GM19099 (cell line): ENCODE measurements around the gene BRINP3.

Source experiments
- POLR2A ChIP-seq: IDR thresholded peaks from 3 replicates; pipeline ENCODE4 v1.6.1; 2011; ENCODE audit warnings: low read depth; ENCODE audit not compliant: insufficient read length; ENCODE audit errors: extremely low read depth

BRINP3 gene

DNA sequence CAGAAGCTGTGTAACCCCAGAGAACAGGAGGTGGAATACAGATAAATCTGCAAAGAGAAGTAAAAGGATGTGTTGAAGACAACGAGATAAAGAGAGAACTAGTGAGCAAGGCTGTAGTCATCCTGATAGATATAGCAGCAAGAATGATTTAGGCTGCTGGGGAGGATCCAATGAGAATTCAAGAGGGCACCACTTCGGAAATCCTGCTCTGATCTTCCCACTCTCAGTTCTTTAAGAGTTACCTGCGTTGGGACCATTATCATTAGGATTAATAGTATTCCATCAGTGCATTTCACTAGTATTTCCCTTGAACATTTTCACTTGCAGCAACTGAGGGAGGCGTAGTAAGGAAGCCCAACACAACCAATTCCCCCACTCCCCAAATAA, at the start of gene BRINP3:
TSS of gene BRINP3 (minus strand) at position 103 of the 387 bp plus-strand sequence.
- TF ChIP-seq POLR2A: no peak

DNA sequence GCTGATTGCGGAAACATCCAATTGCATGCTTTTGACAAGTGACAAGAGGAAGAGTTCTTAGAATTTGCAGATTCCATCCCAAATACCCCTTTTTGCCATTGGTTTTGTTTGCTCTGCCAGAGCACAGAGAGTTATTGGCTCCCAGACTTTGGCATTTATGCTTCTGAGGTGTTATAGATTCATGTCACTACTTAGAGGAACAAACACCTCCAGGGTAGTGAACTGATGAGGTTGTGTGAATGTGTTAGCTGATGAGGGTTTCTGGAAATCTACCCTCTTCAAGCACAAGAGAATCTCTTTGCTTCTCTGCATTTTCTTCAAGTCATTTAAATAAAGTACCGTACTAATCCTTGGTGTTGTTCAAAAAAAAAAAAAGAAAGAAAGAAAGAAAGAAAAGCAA, 33.9 kb upstream of the BRINP3 start:
- no peak for TF ChIP-seq POLR2A

DNA sequence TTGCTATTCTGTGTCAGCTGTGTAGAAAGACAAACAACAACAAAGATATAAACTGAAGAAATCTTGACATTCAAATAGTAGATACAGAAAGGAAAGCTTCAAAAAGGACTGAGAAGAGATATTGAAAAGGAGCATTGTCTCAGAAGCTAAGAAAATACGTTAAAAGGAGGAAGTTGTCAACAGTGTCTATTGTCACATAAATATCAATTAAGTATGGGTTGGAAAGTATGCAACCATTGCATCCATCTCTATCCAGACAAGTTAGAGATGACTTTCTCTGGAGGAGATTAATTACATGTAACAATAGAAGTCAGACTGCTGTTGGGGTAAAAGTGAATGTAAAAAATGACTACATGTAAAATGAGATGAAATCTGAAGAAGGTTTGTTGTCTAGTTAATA, 29.7 kb upstream of the BRINP3 start:
- TF ChIP-seq POLR2A: no peak

DNA sequence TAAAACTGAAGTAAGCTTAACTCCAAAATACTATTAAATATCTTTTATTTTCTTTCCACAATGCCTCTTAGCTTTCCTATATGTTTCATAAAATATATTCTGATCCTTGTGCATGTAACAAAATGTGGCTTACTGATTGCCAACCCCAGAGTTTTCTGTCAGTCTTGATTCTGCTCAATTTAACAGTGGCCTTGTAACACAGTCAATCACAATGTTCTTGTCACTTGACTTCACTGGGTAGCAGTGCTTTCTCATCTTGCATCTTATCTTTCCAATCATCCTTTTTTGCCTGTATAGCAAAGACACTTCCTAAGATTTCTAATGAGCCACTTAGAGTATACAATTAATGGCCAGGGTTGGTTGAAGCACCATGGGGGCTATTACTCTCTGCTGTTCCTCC, 19.9 kb upstream of the BRINP3 start:
- no peak for TF ChIP-seq POLR2A

DNA sequence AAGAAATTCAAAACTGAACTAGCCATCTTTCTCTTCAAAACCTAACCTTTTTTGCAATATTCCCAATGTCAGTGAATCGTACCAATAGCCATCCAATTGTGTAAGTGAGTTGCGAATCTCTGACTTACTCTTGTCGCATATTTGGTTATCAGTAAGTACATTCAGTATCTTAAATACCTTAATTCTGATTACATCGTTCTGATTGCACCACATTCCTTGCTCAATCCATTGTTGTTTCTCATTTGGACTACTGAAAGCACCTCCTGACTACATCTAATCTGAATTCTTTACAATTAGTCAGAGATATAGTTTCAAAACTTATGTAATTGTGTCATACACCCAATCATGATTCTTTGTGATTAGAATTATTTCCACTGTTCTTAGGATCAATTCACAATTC, 16.8 kb upstream of the BRINP3 start:
- no peak for TF ChIP-seq POLR2A

DNA sequence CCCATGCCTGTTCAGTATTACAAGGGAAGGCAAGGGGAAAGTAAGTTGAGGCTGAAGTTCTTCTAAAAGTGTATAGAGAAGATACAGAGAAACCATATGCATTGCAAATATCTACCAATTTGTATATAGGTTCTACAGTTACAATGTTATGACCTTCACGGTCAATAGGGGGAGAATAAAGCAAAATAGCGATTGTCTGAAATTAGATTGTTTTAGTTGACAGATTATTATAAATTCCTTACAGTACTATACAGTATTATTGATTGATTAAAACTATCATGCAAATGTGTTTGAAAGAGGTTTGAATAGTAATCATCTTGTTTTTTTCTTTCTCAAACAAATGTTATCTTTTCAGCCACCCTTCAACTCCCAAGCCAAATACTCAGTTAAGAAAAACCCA, 13.7 kb upstream of the BRINP3 start:
- TF ChIP-seq POLR2A: no peak

DNA sequence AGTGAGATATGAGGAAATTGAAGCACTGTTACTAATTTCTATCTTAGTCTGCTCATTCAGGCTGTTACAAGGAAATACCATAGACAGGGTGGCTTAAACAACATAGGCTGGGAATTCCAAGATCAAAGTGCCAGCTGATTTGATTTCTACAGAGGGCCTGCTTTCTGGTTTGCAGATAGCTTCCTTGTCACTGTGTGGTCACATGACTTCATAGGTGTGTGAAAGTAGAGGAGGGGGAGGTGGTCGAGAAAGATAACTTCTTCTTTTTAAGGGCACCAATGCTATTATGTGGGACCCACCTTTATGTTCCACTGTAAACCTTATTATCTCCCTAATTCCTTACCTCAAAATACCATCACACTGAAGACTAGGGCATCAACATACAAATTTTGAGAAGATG, 6.4 kb upstream of the BRINP3 start:
- TF ChIP-seq POLR2A: no peak

DNA sequence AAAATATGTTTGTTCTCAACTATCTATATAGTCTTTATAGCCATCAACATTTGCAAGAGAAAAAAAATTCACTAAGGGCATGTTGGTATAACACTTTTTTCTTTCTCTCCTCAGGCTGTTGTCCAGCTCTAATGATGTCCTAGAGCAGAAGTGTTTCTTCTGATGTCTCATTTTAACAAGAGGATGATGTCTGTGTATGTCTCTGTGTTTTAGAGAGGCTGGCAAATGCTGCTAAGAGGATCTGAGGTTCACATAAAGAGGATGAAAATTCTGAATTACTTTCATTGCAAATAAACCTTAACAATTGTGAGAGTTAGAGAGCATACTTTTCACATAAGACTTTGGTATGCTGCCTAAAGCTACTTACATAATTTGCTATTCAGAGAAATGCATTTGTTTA, 2.6 kb upstream of the BRINP3 start:
- TF ChIP-seq POLR2A: no peak

DNA sequence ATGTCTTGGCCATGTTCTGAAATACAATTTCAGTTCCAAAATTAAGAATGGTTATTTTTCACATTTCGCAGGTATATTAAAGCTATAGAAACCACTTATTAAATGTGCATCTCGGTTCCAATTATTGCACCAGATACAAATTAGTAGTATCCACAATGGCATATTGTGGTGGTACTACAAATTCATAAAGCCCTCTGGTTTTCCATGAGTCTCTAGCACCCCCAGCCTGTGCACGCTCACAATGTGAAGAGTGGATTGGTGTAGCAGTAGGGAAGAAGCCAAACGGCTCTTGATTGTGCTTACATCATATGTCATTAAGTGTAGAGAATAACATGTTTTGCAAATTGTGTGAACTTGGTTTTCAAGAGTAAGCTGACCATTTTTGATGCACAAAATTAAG, 1.9 kb upstream of the BRINP3 start:
- no peak for TF ChIP-seq POLR2A

DNA sequence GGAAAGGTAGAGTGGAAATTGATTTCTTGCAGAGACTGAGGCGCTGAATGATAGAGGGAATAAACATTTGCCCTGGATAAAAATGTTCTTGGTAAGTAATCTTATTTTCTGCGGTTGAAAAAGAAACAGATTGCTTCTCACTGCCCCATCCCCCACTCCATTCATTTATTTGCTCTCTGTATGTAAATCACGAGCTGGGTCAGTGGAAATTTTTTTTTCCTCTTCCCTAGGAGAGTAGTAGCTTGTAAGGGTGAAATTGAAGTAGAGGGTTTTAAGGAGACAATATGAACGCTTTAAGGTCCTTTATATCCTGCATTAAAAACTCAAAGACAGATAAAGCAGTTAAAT, 1.4 kb upstream of the BRINP3 start:
- TF ChIP-seq POLR2A: no peak

DNA sequence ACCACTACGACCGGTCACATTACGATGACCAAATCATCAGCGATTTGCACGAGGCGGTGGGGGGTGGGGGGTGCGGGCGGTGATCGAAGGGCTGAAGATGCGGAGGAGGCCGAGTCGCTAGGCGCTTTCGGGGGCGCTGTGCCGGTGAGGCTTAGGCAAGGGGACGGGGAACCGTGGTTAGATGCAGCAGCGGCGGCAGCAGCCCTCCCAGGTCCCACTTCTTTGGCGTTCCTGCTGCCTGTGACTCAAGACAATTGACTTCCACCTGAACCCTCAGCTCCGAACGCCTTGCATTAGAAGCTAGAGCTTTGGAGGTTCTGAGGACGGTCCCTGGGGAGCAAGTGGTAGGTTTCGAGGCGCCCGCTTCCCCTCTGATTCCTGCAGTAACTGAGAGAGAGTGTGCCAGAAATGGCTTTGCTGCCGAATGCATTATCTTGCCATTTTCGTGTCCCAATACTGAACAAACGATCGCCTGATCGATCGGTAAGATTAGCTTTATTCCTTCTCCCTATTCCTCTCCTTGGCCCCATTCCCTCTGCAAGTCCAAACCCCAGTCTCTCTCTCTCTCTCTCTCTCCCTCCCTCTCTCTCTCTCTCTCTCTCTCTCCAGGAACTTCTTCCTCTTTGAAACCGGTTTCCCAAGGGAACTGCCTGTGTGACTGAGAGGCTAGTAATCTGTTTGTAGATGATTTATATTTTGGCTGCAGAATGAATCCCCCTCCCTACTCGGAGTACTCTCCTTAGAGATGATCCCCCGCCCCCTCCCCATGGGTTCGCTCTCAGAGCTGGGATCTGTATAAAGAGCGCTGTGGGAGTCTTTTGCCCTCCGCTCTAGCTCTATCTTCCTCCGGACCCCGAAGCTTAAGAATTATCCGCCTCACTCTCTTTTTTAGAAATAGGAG, 735 bp upstream of the BRINP3 start:
- TF ChIP-seq POLR2A: no peak

DNA sequence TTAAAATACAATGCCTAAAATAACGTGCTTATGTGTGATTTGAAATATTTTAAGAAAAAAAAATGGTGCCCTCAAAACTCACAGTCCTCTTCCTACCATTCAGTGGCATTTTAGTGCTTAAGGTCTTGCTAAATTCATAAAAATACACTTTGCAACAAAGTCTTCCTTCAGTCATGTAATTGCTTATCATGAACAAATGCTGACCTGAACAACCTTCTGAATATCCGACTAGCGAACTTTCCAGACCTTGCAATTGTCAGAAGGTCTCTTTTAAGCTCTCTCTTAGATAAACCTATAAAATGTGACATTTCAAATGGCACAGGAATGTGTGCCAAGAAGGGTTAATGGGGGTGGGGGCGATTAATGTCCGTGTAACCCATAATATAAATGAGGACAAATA, 858 bp downstream of the BRINP3 start:
- TF ChIP-seq POLR2A: no peak

DNA sequence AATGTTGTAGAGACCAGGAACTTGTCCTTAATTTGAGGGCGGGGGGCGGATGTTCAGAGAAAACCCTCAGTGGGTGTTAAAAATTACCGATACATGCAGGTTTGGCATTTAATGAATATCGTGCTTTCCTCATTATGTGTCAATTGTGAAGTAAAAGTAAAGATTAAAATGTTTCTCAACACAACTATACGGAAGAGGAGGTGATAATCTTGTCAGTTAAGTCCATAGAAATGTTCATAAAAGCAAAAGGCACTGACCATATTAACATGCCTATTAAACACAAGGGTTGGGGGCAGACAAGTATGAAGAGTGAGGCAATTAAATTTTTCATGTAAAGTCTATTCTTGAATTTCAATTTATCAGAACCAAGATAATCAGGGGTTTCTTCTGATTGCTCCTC, 1.3 kb downstream of the BRINP3 start:
- TF ChIP-seq POLR2A: no peak

DNA sequence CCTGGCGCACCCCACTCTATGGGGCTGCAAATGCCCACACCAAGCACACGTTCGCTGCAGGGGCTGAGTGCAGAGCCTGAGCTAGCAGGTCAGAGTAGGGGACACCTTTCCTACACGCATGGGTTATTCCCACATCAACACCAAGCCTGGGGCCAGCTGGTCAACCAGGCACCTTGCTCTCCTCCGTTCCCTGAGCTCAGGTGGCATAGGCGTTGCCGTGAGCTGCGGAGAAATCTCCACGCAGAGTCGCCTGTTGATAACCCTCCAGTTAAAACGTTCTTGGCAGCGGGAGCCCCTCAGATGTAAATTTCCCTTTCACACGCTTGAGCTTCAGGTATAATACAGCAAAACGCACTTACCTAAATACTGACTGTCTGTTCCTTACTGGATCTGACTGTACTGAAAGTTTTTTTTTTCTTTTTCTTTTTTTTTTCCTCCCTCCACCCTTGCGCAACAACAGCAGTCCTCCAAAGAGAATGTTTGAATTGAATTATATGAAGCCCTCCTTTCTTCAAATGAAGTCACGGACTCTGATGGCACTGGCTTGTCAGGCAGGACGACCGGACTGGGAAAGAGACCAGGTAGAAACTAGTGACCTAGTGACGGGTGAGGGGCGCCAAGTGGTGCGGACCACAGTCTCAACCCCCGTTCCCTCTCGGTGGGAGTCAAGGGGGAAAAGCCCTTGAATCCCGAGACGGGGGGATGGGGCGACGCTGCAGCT, 2.1 kb downstream of the BRINP3 start:
- no peak for TF ChIP-seq POLR2A

DNA sequence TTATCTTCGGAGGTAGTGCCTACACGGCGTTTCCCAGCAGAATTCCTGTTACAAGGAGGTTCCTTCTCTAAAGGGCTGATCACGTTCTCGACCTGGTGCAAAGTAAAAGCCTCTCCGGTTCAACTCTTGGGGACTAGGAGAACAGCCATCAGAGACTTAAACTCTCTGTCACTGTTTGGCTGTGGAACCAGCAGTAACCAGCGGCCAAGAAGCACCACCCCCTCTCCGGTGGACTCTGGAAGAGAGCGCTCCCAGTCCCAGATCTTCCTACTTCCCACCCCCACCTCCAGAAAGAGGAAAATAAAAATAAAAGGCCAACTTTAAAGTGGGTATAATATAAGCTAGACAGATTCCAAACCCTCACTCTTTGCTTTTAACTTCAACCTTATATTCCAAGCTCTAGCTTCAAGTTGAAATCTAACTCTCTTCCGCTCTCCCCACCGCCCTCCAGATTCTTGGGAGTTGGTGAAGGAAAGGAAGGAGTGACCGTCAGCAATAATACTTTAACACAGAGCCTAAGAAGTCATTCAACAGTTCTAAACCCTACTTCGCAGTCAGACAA, 2.9 kb downstream of the BRINP3 start:
- TF ChIP-seq POLR2A: no peak

DNA sequence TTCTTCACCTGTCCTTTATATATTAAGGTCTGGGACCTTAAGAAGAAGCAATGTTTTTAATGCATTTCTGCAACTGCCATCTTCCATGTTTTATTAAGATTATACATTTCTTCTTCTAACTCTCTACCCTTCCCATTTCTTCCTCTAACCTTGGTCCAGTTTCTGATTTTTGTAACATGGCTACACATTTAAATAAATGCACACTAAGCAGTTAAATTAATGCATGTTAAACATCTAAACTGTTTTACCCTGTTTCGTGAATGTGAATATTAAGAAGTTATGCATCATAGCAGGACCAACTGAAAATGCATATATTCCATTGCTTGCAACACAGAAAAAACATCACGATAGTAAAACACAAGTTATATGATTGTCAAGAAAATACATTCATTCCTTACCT, 3.7 kb downstream of the BRINP3 start:
- TF ChIP-seq POLR2A: no peak

DNA sequence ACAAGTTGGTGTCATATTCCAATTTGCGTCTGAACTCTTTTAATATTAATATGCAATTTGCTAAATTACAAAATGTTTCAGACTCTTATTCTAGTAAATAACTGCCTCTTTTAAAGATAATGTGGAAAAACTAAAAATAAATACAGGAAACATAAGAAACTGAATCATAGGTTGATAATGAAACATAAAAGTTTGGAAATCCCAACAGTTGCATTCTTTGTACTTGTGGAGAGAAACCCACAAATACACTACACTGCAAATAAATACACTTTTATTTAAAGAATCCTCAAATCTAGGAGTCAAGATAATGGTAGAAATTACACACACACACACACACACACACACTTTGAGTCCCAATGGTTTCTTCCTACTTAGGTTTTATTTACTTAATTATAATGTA, 5.2 kb downstream of the BRINP3 start:
- TF ChIP-seq POLR2A: no peak

DNA sequence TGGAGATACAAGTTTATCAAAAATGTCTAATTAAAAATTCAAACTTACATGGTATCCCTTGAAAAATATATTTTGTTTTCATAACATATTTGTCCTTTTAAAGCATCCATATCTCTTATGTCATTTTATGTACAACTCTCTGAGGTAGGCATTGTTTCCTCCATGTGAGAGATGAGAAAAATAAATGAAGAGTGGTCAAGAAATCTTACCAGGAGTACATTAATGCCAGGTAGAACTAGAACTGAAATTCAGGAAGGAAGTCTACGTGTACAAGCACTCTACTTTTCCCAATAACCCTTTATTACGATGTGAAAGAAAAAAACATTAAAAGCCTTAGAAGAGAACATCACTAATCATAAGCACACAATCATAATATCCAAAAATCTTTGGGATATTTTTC, 5.6 kb downstream of the BRINP3 start:
- TF ChIP-seq POLR2A: no peak
